Measurements from ENCODE around the gene S100A13.
A peak's percentile ranks its signal among the peaks of the same experiment; 100 is the strongest.
"Not testable (repeated sequence)": the region's sequence is repeated elsewhere in the genome, so short reads cannot be mapped to it uniquely, and the experiment has no call there.

Gene S100A13

GRCh38 chr1:153640861-153641260, 13.6 kb upstream of the S100A13 start:
- in situ Hi-C loops (cut with HindIII; ENCODE audit: low sequenced_read_pairs): no loop called here
- H3K4me3 ChIP-seq (ENCODE audit: low read depth, low read length): no peak overlapping the region
- no peak for DNase-seq (ENCODE audit: low read depth)
- TF ChIP-seq CTCF (IDR thresholded peaks at IDR 0.05; ENCODE audit: low read depth, low read length, missing control alignments): no peak

- in situ Hi-C loops (cut with HindIII; ENCODE audit: low sequenced_read_pairs); DNase-seq (ENCODE audit: low read depth): not testable (repeated sequence)
These were observed 12.9 kb upstream of the S100A13 start for GRCh38 chr1:153640213-153640612.

GRCh38 chr1:153639280-153639679, 12.0 kb upstream of the S100A13 start:
- H3K4me3 ChIP-seq (ENCODE audit: low read depth, low read length): no peak overlapping the region
- in situ Hi-C loops (cut with HindIII; ENCODE audit: low sequenced_read_pairs): no loop called here
- DNase-seq (ENCODE audit: low read depth): no peak
- TF ChIP-seq CTCF (IDR thresholded peaks at IDR 0.05; ENCODE audit: low read depth, low read length, missing control alignments): no peak

More at GRCh38 chr1:153640213-153640612, 12.9 kb upstream of the S100A13 start:
- not testable (repeated sequence) for H3K4me3 ChIP-seq (ENCODE audit: low read depth, low read length)

GRCh38 chr1:153638261-153638660, 11.0 kb upstream of the S100A13 start:
- no peak for DNase-seq (ENCODE audit: low read depth)
- TF ChIP-seq CTCF (IDR thresholded peaks at IDR 0.05; ENCODE audit: low read depth, low read length, missing control alignments): no peak
- H3K4me3 ChIP-seq (ENCODE audit: low read depth, low read length): no peak overlapping the region
- in situ Hi-C loops (cut with HindIII; ENCODE audit: low sequenced_read_pairs): no loop called here

GRCh38 chr1:153636312-153636711, 9.0 kb upstream of the S100A13 start:
- in situ Hi-C loops (cut with HindIII; ENCODE audit: low sequenced_read_pairs): no loop called here
- H3K4me3 ChIP-seq (ENCODE audit: low read depth, low read length): no peak overlapping the region
- TF ChIP-seq CTCF (IDR thresholded peaks at IDR 0.05; ENCODE audit: low read depth, low read length, missing control alignments): no peak
- DNase-seq (ENCODE audit: low read depth): no peak

- no peak for DNase-seq (ENCODE audit: low read depth)
- TF ChIP-seq CTCF (IDR thresholded peaks at IDR 0.05; ENCODE audit: low read depth, low read length, missing control alignments): no peak
- peak overlapping the region; percentile 99 for H3K4me3 ChIP-seq (ENCODE audit: low read depth, low read length)
- in situ Hi-C loops (cut with HindIII; ENCODE audit: low sequenced_read_pairs): no loop called here
These were observed 8.6 kb upstream of the S100A13 start for GRCh38 chr1:153635872-153636271.

GRCh38 chr1:153633754-153634665, 6.7 kb upstream of the S100A13 start, which contains the start of gene CHTOP:
Gene CHTOP, plus strand, starts transcription at chr1:153634066. Its CDS starts 2,523 bp downstream, at chr1:153636589.
- peak within 1 kb of the TSS; percentile 99 for H3K4me3 ChIP-seq (ENCODE audit: low read depth, low read length)
- in situ Hi-C loops (cut with HindIII; ENCODE audit: low sequenced_read_pairs): no loop called here
- TF ChIP-seq CTCF (IDR thresholded peaks at IDR 0.05; ENCODE audit: low read depth, low read length, missing control alignments): no peak
- peak; percentile 98 for DNase-seq (ENCODE audit: low read depth)
